ENCODE data around the gene CUL4A.

Gene CUL4A

DNA sequence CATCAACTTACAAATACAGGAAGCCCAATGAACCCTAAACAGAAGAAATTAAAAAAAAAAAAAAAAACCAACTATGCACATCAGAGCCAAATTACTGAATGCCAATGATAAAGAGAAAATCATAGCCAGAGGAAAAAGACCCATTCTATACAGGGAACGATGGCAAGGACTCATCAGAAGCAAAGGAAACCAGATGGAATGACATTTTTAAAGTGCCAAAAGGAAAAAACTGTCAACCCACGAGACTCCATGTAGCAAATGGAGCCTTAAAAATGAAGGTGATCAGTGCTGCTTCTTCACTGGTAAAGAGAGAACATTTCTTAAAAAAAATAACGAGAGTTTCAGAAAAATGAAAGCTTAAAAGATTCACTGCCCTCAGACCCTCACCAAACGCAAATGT is 19.2 kb upstream of the CUL4A start:
- no peaks in the 10 kb centered on the region for H3K27me3 ChIP-seq (ENCODE audit: insufficient read depth, low read length)
- no peaks in the 10 kb centered on the region for H3K9me3 ChIP-seq (ENCODE audit: low read length)
- TF ChIP-seq CTCF (IDR thresholded peaks at IDR 0.05; ENCODE audit: low read length): no peak
- no peak for TF ChIP-seq EZH2 (IDR thresholded peaks at IDR 0.05; ENCODE audit: borderline replicate concordance, low read length)
- no peaks in the 10 kb centered on the region for H3K9me2 ChIP-seq (ENCODE audit: low read depth, low read length)
- no peaks in the 10 kb centered on the region for H3K4me1 ChIP-seq (ENCODE audit: insufficient read depth, low read length, severe bottlenecking)
- H3K4me3 ChIP-seq (ENCODE audit: low read depth, low read length, poor library complexity, severe bottlenecking): no peak overlapping the region
- no peaks in the 10 kb centered on the region for H3F3A ChIP-seq (ENCODE audit: insufficient read depth, low read length)
- H3K27ac ChIP-seq (ENCODE audit: low read depth, low read length, poor library complexity, severe bottlenecking): no peak overlapping the region
- H3K79me2 ChIP-seq (ENCODE audit: insufficient read depth, low read length): no peaks in the 10 kb centered on the region
- H4K20me1 ChIP-seq (ENCODE audit: insufficient read depth, low read length): no peaks in the 10 kb centered on the region
- H3K36me3 ChIP-seq (ENCODE audit: insufficient read depth, low read length): peaks cover 92% of the 10 kb centered on the region
- H3K9ac ChIP-seq (ENCODE audit: low read length): no peak overlapping the region
- H2AFZ ChIP-seq (ENCODE audit: low read length): no peak overlapping the region
- no peak overlapping the region for H3K4me2 ChIP-seq (ENCODE audit: low read length)

- H3K36me3 ChIP-seq (ENCODE audit: insufficient read depth, low read length): peaks cover 95% of the 10 kb centered on the region
Observed at GRCh38 chr13:113192279-113192678, 17.1 kb upstream of the CUL4A start.

DNA sequence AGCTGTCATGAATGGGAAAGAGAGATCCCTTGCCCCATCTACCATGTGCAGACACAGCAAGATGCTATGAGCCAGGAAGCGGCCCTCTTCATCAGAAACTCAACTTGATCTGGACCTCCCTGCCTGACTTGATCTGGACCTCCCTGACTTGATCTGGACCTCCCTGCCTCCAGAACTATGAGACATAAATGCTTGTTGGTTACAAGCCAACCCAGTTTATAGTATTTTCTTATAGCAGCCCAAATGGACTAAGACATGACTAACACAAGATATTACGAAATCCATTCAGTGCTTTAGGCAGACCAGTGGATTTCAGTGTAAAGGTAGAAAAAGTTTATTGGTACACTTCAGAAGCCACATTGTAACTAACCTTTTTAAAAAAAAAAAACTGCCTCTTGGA is 16.5 kb upstream of the CUL4A start:
- Histone ChIP-seq H4K20me1 (ENCODE audit: insufficient read depth, low read length) (no peaks in the 10 kb centered on the region), H3K9me3 (ENCODE audit: low read length) (no peaks in the 10 kb centered on the region), H3K9ac (ENCODE audit: low read length) (no peak overlapping the region), H3K27me3 (ENCODE audit: insufficient read depth, low read length) (no peaks in the 10 kb centered on the region), H2AFZ (ENCODE audit: low read length) (no peak overlapping the region), H3K36me3 (ENCODE audit: insufficient read depth, low read length) (peaks cover 95% of the 10 kb centered on the region), H3K27ac (ENCODE audit: low read depth, low read length, poor library complexity, severe bottlenecking) (no peak overlapping the region), H3K4me2 (ENCODE audit: low read length) (no peak overlapping the region), H3K4me1 (ENCODE audit: insufficient read depth, low read length, severe bottlenecking) (no peaks in the 10 kb centered on the region), H3K9me2 (ENCODE audit: low read depth, low read length) (no peaks in the 10 kb centered on the region), H3K79me2 (ENCODE audit: insufficient read depth, low read length) (no peaks in the 10 kb centered on the region), H3K4me3 (ENCODE audit: low read depth, low read length, poor library complexity, severe bottlenecking) (no peak overlapping the region), H3F3A (ENCODE audit: insufficient read depth, low read length) (no peaks in the 10 kb centered on the region)
- TF ChIP-seq EZH2 (IDR thresholded peaks at IDR 0.05; ENCODE audit: borderline replicate concordance, low read length): no peak
- TF ChIP-seq CTCF (IDR thresholded peaks at IDR 0.05; ENCODE audit: low read length): no peak

More at GRCh38 chr13:113192279-113192678, 17.1 kb upstream of the CUL4A start:
- H3K4me2 ChIP-seq (ENCODE audit: low read length): no peak overlapping the region
- H3K27me3 ChIP-seq (ENCODE audit: insufficient read depth, low read length): no peaks in the 10 kb centered on the region
- H3K9ac ChIP-seq (ENCODE audit: low read length): no peak overlapping the region
- no peak overlapping the region for H3K27ac ChIP-seq (ENCODE audit: low read depth, low read length, poor library complexity, severe bottlenecking)
- H3K79me2 ChIP-seq (ENCODE audit: insufficient read depth, low read length): no peaks in the 10 kb centered on the region
- no peak for TF ChIP-seq EZH2 (IDR thresholded peaks at IDR 0.05; ENCODE audit: borderline replicate concordance, low read length)
- TF ChIP-seq CTCF (IDR thresholded peaks at IDR 0.05; ENCODE audit: low read length): no peak
- H2AFZ ChIP-seq (ENCODE audit: low read length): no peak overlapping the region
- no peaks in the 10 kb centered on the region for H4K20me1 ChIP-seq (ENCODE audit: insufficient read depth, low read length)
- no peaks in the 10 kb centered on the region for H3K9me3 ChIP-seq (ENCODE audit: low read length)
- no peaks in the 10 kb centered on the region for H3K9me2 ChIP-seq (ENCODE audit: low read depth, low read length)
- no peaks in the 10 kb centered on the region for H3K4me1 ChIP-seq (ENCODE audit: insufficient read depth, low read length, severe bottlenecking)
- no peak overlapping the region for H3K4me3 ChIP-seq (ENCODE audit: low read depth, low read length, poor library complexity, severe bottlenecking)
- no peaks in the 10 kb centered on the region for H3F3A ChIP-seq (ENCODE audit: insufficient read depth, low read length)
